Measurements from ENCODE around the gene MLIP. TPM values are rescaled to one million over a fixed set of nuclear protein-coding genes. Genes with fewer than 3 reads are reported as not detected.

MLIP gene
- total RNA-seq, 1 donor from 2014 or later: 403 TPM

- intact Hi-C loops (cut with DNase I): no loop called here
- ATAC-seq (ENCODE audit: poor library complexity) (no peak), DNase-seq (no peak)
Observed at GRCh38 chr6:54291738-54292137, 180.5 kb downstream of the MLIP start.

- intact Hi-C loops (cut with DNase I): no loop called here
- peak; percentile 34 for DNase-seq
- ATAC-seq (ENCODE audit: poor library complexity): no peak
Observed at GRCh38 chr6:54294965-54295532, 183.8 kb downstream of the MLIP start.

- intact Hi-C loops (cut with DNase I): no loop called here
- ATAC-seq (ENCODE audit: poor library complexity) (no peak), DNase-seq (no peak)
Observed at GRCh38 chr6:54299542-54300269, 188.5 kb downstream of the MLIP start.

- intact Hi-C loops (cut with DNase I): no loop called here
- ATAC-seq (ENCODE audit: poor library complexity) (no peak), DNase-seq (no peak)
Observed at GRCh38 chr6:54301770-54302169, 190.5 kb downstream of the MLIP start.

- DNase-seq (no peak), ATAC-seq (ENCODE audit: poor library complexity) (no peak)
- intact Hi-C loops (cut with DNase I): no loop called here
Observed at GRCh38 chr6:54307439-54307910, 196.2 kb downstream of the MLIP start.

- DNase-seq: no peak
- no peak for ATAC-seq (ENCODE audit: poor library complexity)
- intact Hi-C loops (cut with DNase I): no loop called here
Observed at GRCh38 chr6:54308289-54308985, 197.2 kb downstream of the MLIP start, which contains the start of gene TINAG. TINAG (plus strand) TSS chr6:54308441; CDS start chr6:54308551, 110 bp downstream.

GRCh38 chr6:54308986-54309315, 197.7 kb downstream of the MLIP start:
- DNase-seq (no peak), ATAC-seq (ENCODE audit: poor library complexity) (no peak)
- intact Hi-C loops (cut with DNase I): no loop called here

- intact Hi-C loops (cut with DNase I): no loop called here
- ATAC-seq (ENCODE audit: poor library complexity): no peak
- DNase-seq: no peak
Observed at GRCh38 chr6:54310377-54311152, 199.3 kb downstream of the MLIP start.

- no peak for DNase-seq
- no peak for ATAC-seq (ENCODE audit: poor library complexity)
- intact Hi-C loops (cut with DNase I): no loop called here
Observed at GRCh38 chr6:54315656-54316055, 204.4 kb downstream of the MLIP start.

Other genes with a start within 250 kb of the MLIP start
- gene TINAG, start 197.0 kb downstream of the MLIP start, total RNA-seq: 0.16 TPM

Measured in Right ventricle myocardium superior (tissue), 1 donor.